GM23338 (cell line): Measurements from ENCODE around the gene TMEM242. TPM values are rescaled to one million over a fixed set of nuclear protein-coding genes. Genes with fewer than 3 reads are reported as not detected.
A peak's percentile ranks its signal among the peaks of the same experiment; 100 is the strongest.

Source experiments
- ATAC-seq: fragments of 200-7000 bp; cut with Tn5 transposase; 3 replicates; pipeline ENCODE4 v1.9.1; 2020
- DNase-seq: peaks from one replicate; pipeline ENCODE4 v3.0.0-alpha.2; 2015; ENCODE audit warnings: low spot score
- H2AFZ ChIP-seq: fragments of 200-600 bp; sonication (generic); 2 replicates; pipeline ENCODE4 v1.8.0; 2016; ENCODE audit warnings: antibody characterized with exemption, mild to moderate bottlenecking, moderate library complexity
- H3F3A ChIP-seq: fragments of 200-600 bp; sonication (generic); replicated peaks from 2 replicates; pipeline ENCODE4 v1.8.0; 2017; ENCODE audit warnings: antibody characterized with exemption, mixed run types, low read depth
- H3K27ac ChIP-seq: fragments of 200-600 bp; sonication (generic); 2 replicates; pipeline ENCODE4 v1.6.1; 2016; ENCODE audit warnings: low read depth
- H3K27me3 ChIP-seq: fragments of 200-600 bp; sonication (generic); 2 replicates; pipeline ENCODE4 v1.8.0; 2016; ENCODE audit warnings: mild to moderate bottlenecking, mixed run types, moderate library complexity; ENCODE audit not compliant: insufficient read depth
- H3K36me3 ChIP-seq: fragments of 200-600 bp; sonication (generic); 2 replicates; pipeline ENCODE4 v1.8.0; 2016; ENCODE audit warnings: mild to moderate bottlenecking; ENCODE audit not compliant: insufficient read depth
- H3K4me1 ChIP-seq: fragments of 200-600 bp; sonication (generic); 2 replicates; pipeline ENCODE4 v1.8.0; 2016; ENCODE audit warnings: mild to moderate bottlenecking, moderate library complexity; ENCODE audit not compliant: insufficient read depth
- H3K4me2 ChIP-seq: fragments of 200-600 bp; sonication (generic); 2 replicates; pipeline ENCODE4 v1.7.1; 2017; ENCODE audit warnings: mixed run types
- H3K4me3 ChIP-seq: fragments of 200-600 bp; sonication (generic); 2 replicates; pipeline ENCODE4 v1.6.1; 2016; ENCODE audit warnings: mixed run types
- H3K79me2 ChIP-seq: fragments of 200-600 bp; sonication (generic); replicated peaks from 2 replicates; pipeline ENCODE4 v1.8.0; 2017; ENCODE audit warnings: mild to moderate bottlenecking; ENCODE audit not compliant: insufficient read depth
- H3K9me2 ChIP-seq: fragments of 200-600 bp; sonication (generic); 2 replicates; pipeline ENCODE4 v1.8.0; 2017; ENCODE audit not compliant: insufficient read depth
- H4K20me1 ChIP-seq: fragments of 200-600 bp; sonication (generic); replicated peaks from 2 replicates; pipeline ENCODE4 v1.8.0; 2017; ENCODE audit warnings: mild to moderate bottlenecking; ENCODE audit not compliant: insufficient read depth
- H3K27ac Mint-ChIP-seq: 2 replicates; pipeline ENCODE4 v1.8.0; 2020; ENCODE audit warnings: inconsistent platforms, mild to moderate bottlenecking, moderate library complexity, mixed read lengths
- H3K27me3 Mint-ChIP-seq: 3 replicates; pipeline ENCODE4 v1.8.0; 2022; ENCODE audit warnings: low read depth, mild to moderate bottlenecking, moderate library complexity, mixed read lengths, inconsistent platforms; ENCODE audit not compliant: insufficient read depth, poor library complexity
- H3K36me3 Mint-ChIP-seq: 3 replicates; pipeline ENCODE4 v1.8.0; 2021; ENCODE audit warnings: low read depth, mild to moderate bottlenecking, inconsistent platforms, moderate library complexity, mixed read lengths
- H3K4me1 Mint-ChIP-seq: 3 replicates; pipeline ENCODE4 v1.8.0; 2020; ENCODE audit warnings: mild to moderate bottlenecking, inconsistent platforms, mixed read lengths
- H3K4me3 Mint-ChIP-seq: 3 replicates; pipeline ENCODE4 v1.8.0; 2021; ENCODE audit warnings: moderate library complexity, mild to moderate bottlenecking, inconsistent platforms, mixed read lengths
- H3K9me3 Mint-ChIP-seq: 3 replicates; pipeline ENCODE4 v1.8.0; 2020; ENCODE audit warnings: moderate library complexity, mild to moderate bottlenecking, inconsistent platforms, mixed read lengths
- CTCF ChIP-seq, 2 experiments: fragments of 200-600 bp in 1 of 2; sonication (generic) in 1 of 2; conservative IDR thresholded peaks; 2 replicates each; pipeline versions ENCODE4 v1.5.1 to v1.6.1; 2016 to 2017; ENCODE audit warnings: antibody characterized with exemption in 2 of 2, low read depth in 2 of 2, mild to moderate bottlenecking in 2 of 2, moderate library complexity in 1 of 2
- NANOG ChIP-seq: IDR thresholded peaks from 2 replicates; pipeline ENCODE4 v1.6.1; 2016; ENCODE audit warnings: antibody characterized with exemption, borderline replicate concordance
- polyA plus RNA-seq: library from polyadenylated mRNA; unstranded; fragments of >200 nt; fragmentation: Nextera tagmentation; extraction: Ambion mirVana; gene quantifications from 2 replicates; pipeline ENCODE4 v1.2.1, GENCODE V29; 2016
- total RNA-seq: library from RNA; depleted of rRNA; stranded (reverse); fragments of >200 nt; shearing (Covaris generic); gene quantifications from 2 replicates; pipeline ENCODE4 v1.2.3, GENCODE V29; 2014; rRNA removed

The TMEM242 gene
- total and polyA plus RNA-seq, 2 experiments from 2014 or later: 3.7 to 9.7 TPM

- no peak for ATAC-seq
- no peaks in the 10 kb centered on the region for H3K36me3 ChIP-seq
- H3K27ac ChIP-seq: no peak overlapping the region
Observed at GRCh38 chr6:157239671-157240058, 83.7 kb downstream of the TMEM242 start.

More at GRCh38 chr6:157239671-157240058, 83.7 kb downstream of the TMEM242 start:
- TF ChIP-seq NANOG (no peak), CTCF (conservative IDR thresholded peaks at IDR 0.05; ENCODE audit: low read depth in 2 of 2) (no peak)
- Mint-ChIP-seq H3K27ac (no peak overlapping the region), H3K36me3 (no peaks in the 10 kb centered on the region; the same call in 2 of the 3 replicates), H3K4me1 (peaks cover 27% of the 10 kb centered on the region), H3K27me3 (peaks cover 34% of the 10 kb centered on the region), H3K4me3 (no peak overlapping the region), H3K9me3 (peaks cover 8% of the 10 kb centered on the region; the same call in 2 of the 3 replicates)
- H3K9me2 ChIP-seq: peaks cover 5% of the 10 kb centered on the region
- 0 out of 2 replicates have a peak overlapping the region, but pooled peaks have one; percentile 39 for H3K4me2 ChIP-seq
- H3K4me3 ChIP-seq: no peak overlapping the region
- DNase-seq: no peak
- H3F3A ChIP-seq: 0 out of 2 replicates have a peak, but pooled peaks cover 3% of the 10 kb centered on the region
- no peaks in the 10 kb centered on the region for H4K20me1 ChIP-seq
- H3K79me2 ChIP-seq: no peaks in the 10 kb centered on the region
- H3K27me3 ChIP-seq: peaks cover 33% of the 10 kb centered on the region
- H2AFZ ChIP-seq: peak overlapping the region; percentile 94
- H3K4me1 ChIP-seq: peaks cover 15% of the 10 kb centered on the region

Other genes with a start within 250 kb of the TMEM242 start
- gene ZDHHC14, start 57.7 kb upstream of the TMEM242 start, total RNA-seq: 2.4 and 7.4 TPM in 2 replicates
- gene ZDHHC14, start 57.7 kb upstream of the TMEM242 start, polyA plus RNA-seq: 2.0 and 3.0 TPM in 2 replicates